K562 (cell line): Measurements from ENCODE around the gene OPA3. TPM values are rescaled to one million over a fixed set of nuclear protein-coding genes. Genes with fewer than 3 reads are reported as not detected.
A peak's percentile ranks its signal among the peaks of the same experiment; 100 is the strongest.

ENCODE experiments used
- DNMT1 ChIP-seq: fragments of 450-650 bp; IDR thresholded peaks from 2 replicates; pipeline ENCODE4 v1.6.1; 2016; ENCODE audit warnings: antibody characterized with exemption, mild to moderate bottlenecking
- ERF ChIP-seq: fragments of 450-650 bp; formaldehyde crosslinking; IDR thresholded peaks from 2 replicates; pipeline ENCODE4 v1.4.0; 2020; ENCODE audit warnings: mild to moderate bottlenecking, mixed read lengths
- FOXA3 ChIP-seq, 2 experiments: fragments of 450-650 bp in 1 of 2; sonication (generic) in 1 of 2; formaldehyde crosslinking; IDR thresholded peaks in 1 of 2; conservative IDR thresholded peaks in 1 of 2; 2 replicates each; pipeline versions ENCODE4 v1.4.0 to v1.8.0; 2020 to 2022; ENCODE audit warnings: mild to moderate bottlenecking in 2 of 2, missing genetic modification reagents in 1 of 2
- HLTF ChIP-seq: fragments of 450-650 bp; IDR thresholded peaks from 2 replicates; pipeline ENCODE4 v1.6.1; 2016
- PHB2 ChIP-seq: fragments of 450-650 bp; IDR thresholded peaks from 2 replicates; pipeline ENCODE4 v1.6.1; 2017; ENCODE audit warnings: low read depth
- POLR2B ChIP-seq: fragments of 450-650 bp; IDR thresholded peaks from 2 replicates; pipeline ENCODE4 v1.6.1; 2018; ENCODE audit warnings: low read depth; ENCODE audit not compliant: partially characterized antibody
- RBM22 ChIP-seq: fragments of 200-400 bp; formaldehyde crosslinking; IDR thresholded peaks from 2 replicates; pipeline ENCODE4 v1.6.1; 2018; ENCODE audit warnings: low read length, low read depth; ENCODE audit not compliant: poor library complexity, severe bottlenecking
- SIX5 ChIP-seq, 2 experiments: IDR thresholded peaks; 2 replicates each; pipeline ENCODE4 v1.6.1; 2011; ENCODE audit warnings: low read length in 2 of 2, borderline replicate concordance in 1 of 2, low read depth in 1 of 2, mild to moderate bottlenecking in 1 of 2, moderate library complexity in 1 of 2; ENCODE audit not compliant: insufficient read depth in 1 of 2
- ZNF12 ChIP-seq: sonication (generic); formaldehyde crosslinking; IDR thresholded peaks from 2 replicates; pipeline ENCODE4 v1.4.0; 2020; ENCODE audit warnings: mild to moderate bottlenecking, missing genetic modification reagents
- polyA plus RNA-seq, 8 experiments: library from polyadenylated mRNA; depleted of rRNA in 4 of 8; stranded (reverse) in 5 of 8; unstranded in 3 of 8; fragments of >200 nt; fragmentation: Nextera tagmentation in 2 of 8; fragmentation: Illumina TruSeq in 1 of 8; extraction: Ambion mirVana in 2 of 8; extraction: Trizol in 1 of 8; gene quantifications; 2 replicates each; pipeline versions ENCODE4 v1.2.1 to v1.2.3, GENCODE V29; 2011 to 2014; ENCODE audit warnings: inconsistent platforms in 1 of 8, missing spikeins in 1 of 8
- total RNA-seq, 7 experiments: library from RNA; depleted of rRNA in 6 of 7; stranded (reverse); fragments of >200 nt in 6 of 7; fragmentation: Illumina TruSeq in 2 of 7; extraction: Trizol in 2 of 7; gene quantifications; 2 replicates each; pipeline versions ENCODE4 v1.2.1 to v1.2.3, GENCODE V29; 2011 to 2021; ENCODE audit warnings: low replicate concordance in 1 of 7
- TF ChIP-seq, protein P1 (sequence below): fragments of 150-350 bp; conservative IDR thresholded peaks from 2 replicates; pipeline ENCODE4 v1.6.1; 2014; ENCODE audit warnings: low read length

Gene OPA3
- total and polyA plus RNA-seq, 9 of the 15 experiments (the other 6 are each of a cell fraction or from before 2014, with no cell fraction given), result 1.4 to 18.8 (median 9.0) TPM

GRCh38 chr19:45527731-45528130 is 56.9 kb downstream of the OPA3 start (continued):
- TF ChIP-seq SIX5 (IDR thresholded peaks at IDR 0.05; ENCODE audit: borderline replicate concordance in 1 of 2, insufficient read depth in 1 of 2, low read depth in 1 of 2, low read length in 2 of 2) (no peak), DNMT1 (no peak), PHB2 (no peak), RBM22 (no peak), ZNF12 (no peak), ERF (CRISPR knock-in tag) (no peak), HLTF (no peak), FOXA3 (CRISPR knock-in tag; conservative IDR thresholded peaks at IDR 0.05 in 1 of 2, IDR thresholded peaks at IDR 0.05 in 1 of 2) (no peak), POLR2B (peak; percentile 59)
- TF ChIP-seq, protein P1, sequence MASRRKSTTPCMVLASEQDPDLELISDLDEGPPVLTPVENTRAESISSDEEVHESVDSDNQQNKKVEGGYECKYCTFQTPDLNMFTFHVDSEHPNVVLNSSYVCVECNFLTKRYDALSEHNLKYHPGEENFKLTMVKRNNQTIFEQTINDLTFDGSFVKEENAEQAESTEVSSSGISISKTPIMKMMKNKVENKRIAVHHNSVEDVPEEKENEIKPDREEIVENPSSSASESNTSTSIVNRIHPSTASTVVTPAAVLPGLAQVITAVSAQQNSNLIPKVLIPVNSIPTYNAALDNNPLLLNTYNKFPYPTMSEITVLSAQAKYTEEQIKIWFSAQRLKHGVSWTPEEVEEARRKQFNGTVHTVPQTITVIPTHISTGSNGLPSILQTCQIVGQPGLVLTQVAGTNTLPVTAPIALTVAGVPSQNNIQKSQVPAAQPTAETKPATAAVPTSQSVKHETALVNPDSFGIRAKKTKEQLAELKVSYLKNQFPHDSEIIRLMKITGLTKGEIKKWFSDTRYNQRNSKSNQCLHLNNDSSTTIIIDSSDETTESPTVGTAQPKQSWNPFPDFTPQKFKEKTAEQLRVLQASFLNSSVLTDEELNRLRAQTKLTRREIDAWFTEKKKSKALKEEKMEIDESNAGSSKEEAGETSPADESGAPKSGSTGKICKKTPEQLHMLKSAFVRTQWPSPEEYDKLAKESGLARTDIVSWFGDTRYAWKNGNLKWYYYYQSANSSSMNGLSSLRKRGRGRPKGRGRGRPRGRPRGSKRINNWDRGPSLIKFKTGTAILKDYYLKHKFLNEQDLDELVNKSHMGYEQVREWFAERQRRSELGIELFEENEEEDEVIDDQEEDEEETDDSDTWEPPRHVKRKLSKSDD, result no peak
